IgD-negative memory B cell (primary cell): Measurements from ENCODE around the gene COPS8. TPM values are rescaled to one million over a fixed set of nuclear protein-coding genes. Genes with fewer than 3 reads are reported as not detected.

Source experiments
- H3K27ac Mint-ChIP-seq, 3 donors: one replicate each; pipeline ENCODE4 v1.8.0; 2020 to 2022; ENCODE audit warnings: mild to moderate bottlenecking in 3 of 3, mixed read lengths in 3 of 3, moderate library complexity in 1 of 3
- H3K27me3 Mint-ChIP-seq: one replicate; pipeline ENCODE4 v1.8.0; 2021; ENCODE audit warnings: mixed read lengths
- H3K36me3 Mint-ChIP-seq: one replicate; pipeline ENCODE4 v1.8.0; 2020; ENCODE audit warnings: mild to moderate bottlenecking, mixed read lengths
- H3K4me1 Mint-ChIP-seq, 3 donors: one replicate each; pipeline ENCODE4 v1.8.0; 2020 to 2022; ENCODE audit warnings: mixed read lengths in 3 of 3, mild to moderate bottlenecking in 1 of 3
- H3K4me3 Mint-ChIP-seq, 4 donors: one replicate each; pipeline ENCODE4 v1.8.0; 2020 to 2022; ENCODE audit warnings: mild to moderate bottlenecking in 4 of 4, mixed read lengths in 4 of 4, moderate library complexity in 3 of 4
- H3K9me3 Mint-ChIP-seq, 3 donors: one replicate each; pipeline ENCODE4 v1.8.0; 2020 to 2021; ENCODE audit warnings: mixed read lengths in 3 of 3, mild to moderate bottlenecking in 1 of 3
- polyA plus RNA-seq: library from polyadenylated mRNA; unstranded; fragments of 300-500 nt; fragmentation: Illumina TruSeq; gene quantifications from one replicate; pipeline ENCODE4 v1.2.3, GENCODE V29; 2021

Gene COPS8
- polyA plus RNA-seq, 1 donor from 2014 or later = 51.1 TPM

DNA sequence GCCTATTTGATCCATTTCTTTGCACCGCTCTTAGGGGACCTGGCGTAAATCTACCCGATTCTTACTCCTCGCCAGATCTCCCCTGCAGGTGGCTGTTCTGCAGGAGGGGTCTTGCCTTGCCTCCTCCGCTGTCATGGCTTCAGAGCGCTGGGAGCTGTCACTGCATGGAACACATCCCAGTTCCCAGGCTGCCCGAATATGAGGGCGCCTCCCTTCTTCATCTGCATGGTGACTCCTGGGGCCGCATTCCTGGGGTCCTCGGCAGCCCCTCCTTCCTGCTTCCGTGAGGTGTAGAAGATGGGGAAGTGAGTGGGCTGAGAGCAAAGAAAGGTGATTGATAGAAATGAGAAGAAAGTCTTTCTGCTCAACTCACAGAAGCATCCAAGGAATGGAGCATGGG is 27.3 kb upstream of the COPS8 start:
- H3K27me3 Mint-ChIP-seq = peaks cover 22% of the 10 kb centered on the region
- peak overlapping the region; percentile 81 to 94 (median 87) for H3K4me3 Mint-ChIP-seq
- H3K27ac Mint-ChIP-seq = peak overlapping the region; percentile 0 to 67 (median 28)
- no peaks in the 10 kb centered on the region for H3K9me3 Mint-ChIP-seq
- H3K4me1 Mint-ChIP-seq = peaks cover 22 to 36% (median 23%) of the 10 kb centered on the region in 3 donors
- H3K36me3 Mint-ChIP-seq = peaks cover 1% of the 10 kb centered on the region

DNA sequence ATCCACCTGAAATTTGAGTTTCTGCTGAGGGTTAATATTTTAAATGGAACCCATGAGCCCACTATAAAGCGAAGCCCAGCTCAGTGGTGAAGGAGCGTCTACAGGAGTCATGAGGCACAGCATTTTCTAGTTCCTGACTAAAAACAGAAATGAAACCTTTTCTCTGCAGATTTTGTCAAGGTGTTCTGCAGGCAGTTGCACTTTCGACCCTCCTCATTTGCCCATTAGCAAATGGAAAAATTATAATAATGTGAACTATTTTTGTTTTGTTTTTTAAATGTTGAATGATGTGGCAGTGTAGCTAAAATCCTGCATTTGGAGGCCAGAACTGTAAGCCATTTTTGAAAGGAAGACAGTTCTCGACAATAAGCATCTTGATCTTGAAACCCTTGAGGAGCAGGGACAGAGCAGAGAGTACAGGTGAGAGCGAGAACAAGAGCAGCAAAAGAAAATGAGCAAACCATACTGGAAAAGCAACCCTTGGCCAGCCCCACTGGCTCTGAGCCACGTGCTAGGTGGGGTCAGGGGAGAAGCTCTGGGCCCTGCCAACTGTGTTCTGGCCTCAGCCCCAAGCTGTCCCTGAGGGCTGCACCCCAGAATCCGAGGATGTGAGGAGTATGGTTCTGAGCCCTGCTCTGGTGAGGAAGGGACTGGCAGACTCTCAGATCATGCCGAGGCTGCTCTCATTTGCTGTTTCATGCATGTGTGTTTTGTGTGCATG is 26.4 kb upstream of the COPS8 start:
- Mint-ChIP-seq H3K4me1 (peaks cover 22 to 36% (median 23%) of the 10 kb centered on the region in 3 donors), H3K4me3 (peak overlapping the region; percentile 81 to 94 (median 87)), H3K27ac (peak overlapping the region; percentile 0 to 95 (median 56)), H3K27me3 (peaks cover 22% of the 10 kb centered on the region), H3K36me3 (peaks cover 1% of the 10 kb centered on the region), H3K9me3 (no peaks in the 10 kb centered on the region)

DNA sequence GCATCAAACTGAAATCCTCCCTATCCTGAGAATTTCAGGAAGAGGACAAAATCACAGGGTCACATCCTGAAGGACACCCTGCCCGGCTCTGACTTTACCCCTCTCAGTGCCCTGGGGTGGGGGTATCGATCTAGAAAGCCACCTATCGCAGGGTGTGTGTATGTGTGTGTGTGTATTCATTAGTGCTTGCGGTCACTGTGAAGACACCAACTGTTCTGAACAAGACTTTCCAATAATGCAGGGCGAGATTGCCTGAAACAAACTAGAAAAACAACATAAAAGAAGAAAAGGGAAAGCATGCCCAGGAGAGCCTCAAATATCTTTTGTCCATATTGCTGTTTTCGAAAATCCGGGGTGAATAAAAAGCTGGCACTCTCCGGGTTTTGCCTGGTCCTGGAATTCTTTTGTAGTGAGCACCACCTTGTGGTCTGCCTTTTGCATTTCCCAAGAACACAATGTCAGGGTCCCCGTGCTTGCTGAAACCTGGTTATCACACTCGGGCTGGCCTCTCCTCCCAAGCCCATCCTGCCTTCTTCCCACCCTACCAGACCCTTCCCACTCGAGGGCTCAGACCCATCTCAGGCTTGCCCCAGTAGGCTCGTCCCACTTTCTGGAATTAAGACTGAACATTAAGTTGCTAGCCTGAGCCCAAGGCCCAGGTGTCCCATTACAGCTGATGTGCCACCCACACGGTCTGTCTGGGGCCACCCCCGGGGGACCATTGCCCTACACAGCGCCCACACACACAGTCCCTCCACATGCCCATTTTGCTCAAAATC is 25.0 kb upstream of the COPS8 start:
- H3K27ac Mint-ChIP-seq = no peak overlapping the region
- H3K36me3 Mint-ChIP-seq = peaks cover 1% of the 10 kb centered on the region
- H3K4me3 Mint-ChIP-seq = peak overlapping the region in 2 of 4 donors; percentile 33 to 66

DNA sequence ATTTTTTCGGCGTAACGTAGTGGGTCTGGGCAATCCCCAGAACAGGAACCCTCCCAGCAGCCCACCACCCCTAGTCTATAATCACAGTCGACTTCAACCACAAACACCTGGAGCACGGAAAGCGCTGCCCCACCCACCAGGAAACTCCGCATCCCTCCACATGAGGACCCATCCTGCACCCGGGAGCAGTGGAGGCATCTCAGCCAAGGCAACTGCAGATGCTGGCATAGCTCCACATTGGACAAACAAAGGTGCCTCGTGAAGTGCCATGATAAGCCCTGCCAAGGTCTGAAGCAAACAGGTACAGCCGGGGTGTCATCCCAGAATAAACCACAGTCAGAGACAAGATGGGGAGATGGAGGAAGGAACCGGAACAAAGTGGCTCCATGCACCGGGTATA is 24.3 kb upstream of the COPS8 start:
- no peaks in the 10 kb centered on the region for H3K9me3 Mint-ChIP-seq
- peaks cover 1% of the 10 kb centered on the region for H3K36me3 Mint-ChIP-seq
- peaks cover 22 to 36% (median 23%) of the 10 kb centered on the region in 3 donors for H3K4me1 Mint-ChIP-seq
- H3K4me3 Mint-ChIP-seq = peak overlapping the region in 1 of 4 donors; percentile 13
- no peak overlapping the region for H3K27ac Mint-ChIP-seq
- peaks cover 22% of the 10 kb centered on the region for H3K27me3 Mint-ChIP-seq

More for the DNA sequence above, 25.0 kb upstream of the COPS8 start:
- Mint-ChIP-seq H3K4me1 (peaks cover 22 to 36% (median 23%) of the 10 kb centered on the region in 3 donors), H3K27me3 (peaks cover 22% of the 10 kb centered on the region), H3K9me3 (no peaks in the 10 kb centered on the region)

DNA sequence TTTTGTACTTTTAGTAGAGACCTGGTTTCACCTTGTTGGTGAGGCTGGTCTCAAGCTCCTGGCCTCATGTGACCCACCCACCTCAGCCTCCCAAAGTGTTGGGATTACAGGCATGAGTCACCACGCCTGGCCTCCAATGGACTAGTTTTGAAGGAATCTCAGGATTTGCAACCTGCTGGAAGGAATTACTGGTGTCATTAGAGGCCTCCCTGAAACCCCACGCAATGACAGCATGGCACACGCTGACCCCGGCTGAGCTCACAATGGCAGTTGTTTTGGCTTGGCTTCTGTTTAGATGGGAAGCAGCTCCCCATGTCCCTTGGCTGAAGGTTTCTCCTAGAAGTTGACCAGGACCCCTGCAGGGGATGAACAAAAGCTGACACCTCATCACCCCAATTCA is 23.1 kb upstream of the COPS8 start:
- Mint-ChIP-seq H3K27me3 (peaks cover 22% of the 10 kb centered on the region), H3K9me3 (no peaks in the 10 kb centered on the region), H3K27ac (no peak overlapping the region), H3K4me1 (peaks cover 22 to 32% (median 23%) of the 10 kb centered on the region in 3 donors), H3K4me3 (no peak overlapping the region), H3K36me3 (no peaks in the 10 kb centered on the region)

DNA sequence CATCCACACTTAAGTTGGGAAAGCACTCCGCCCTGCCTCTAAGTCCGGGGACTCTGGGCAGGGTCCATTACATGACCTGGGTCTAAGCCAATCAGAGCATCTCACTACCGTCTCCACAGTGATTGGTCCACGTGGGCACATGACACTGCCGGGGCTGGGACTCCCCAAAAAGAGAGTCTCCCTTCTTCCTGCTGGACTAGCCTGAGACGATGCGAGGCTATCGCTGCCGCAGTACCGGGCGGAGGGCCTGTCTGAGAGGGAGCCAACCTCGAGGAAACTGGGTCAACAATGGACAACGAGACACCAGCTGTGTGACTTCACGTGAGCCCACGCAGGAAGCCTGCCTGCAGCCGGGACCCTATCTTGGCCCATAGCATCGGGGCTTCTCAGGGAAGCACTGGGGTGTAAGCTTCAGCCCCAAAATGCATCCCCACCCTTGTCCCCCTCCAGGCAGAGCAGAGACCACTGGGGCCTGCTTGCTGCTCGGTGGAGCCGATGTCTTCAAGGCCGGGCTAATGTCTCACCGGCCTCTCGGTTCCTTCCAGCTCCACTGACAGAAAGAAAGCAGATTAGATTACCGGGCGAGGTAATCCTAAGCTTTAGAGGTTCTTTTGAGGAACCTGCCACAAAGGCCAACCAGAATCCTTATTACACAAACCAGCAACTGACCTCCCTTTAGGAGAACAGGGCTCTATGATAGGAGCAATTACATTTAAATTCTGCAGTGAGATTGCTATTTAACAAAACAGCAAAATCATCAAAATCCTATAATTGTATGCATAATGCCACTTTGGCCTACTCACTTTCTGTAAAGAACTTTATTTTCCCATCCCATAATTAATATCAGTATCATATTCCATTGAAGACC is 21.3 kb upstream of the COPS8 start:
- H3K4me3 Mint-ChIP-seq = no peak overlapping the region
- H3K27ac Mint-ChIP-seq = peak overlapping the region in 1 of 3 donors; percentile 55
- H3K4me1 Mint-ChIP-seq = peaks cover 7 to 16% (median 10%) of the 10 kb centered on the region in 3 donors
- H3K9me3 Mint-ChIP-seq = peaks cover 0 to 1% (median 0%) of the 10 kb centered on the region in 3 donors
- H3K27me3 Mint-ChIP-seq = peaks cover 14% of the 10 kb centered on the region
- H3K36me3 Mint-ChIP-seq = no peaks in the 10 kb centered on the region

DNA sequence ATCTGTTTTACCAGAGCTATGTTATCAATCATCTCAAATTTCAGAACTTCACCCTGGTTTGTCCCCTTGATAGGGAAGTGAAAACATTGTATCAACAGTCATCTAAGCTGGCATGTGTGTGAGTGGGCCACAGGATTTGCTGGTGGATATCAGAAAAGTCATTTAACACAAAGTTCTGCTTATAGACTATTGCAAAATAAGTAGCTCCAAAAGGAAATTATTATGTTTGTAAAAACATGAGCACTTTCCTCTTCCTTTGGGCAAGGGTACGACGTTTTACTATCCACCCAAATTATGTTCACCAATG is 20.7 kb upstream of the COPS8 start:
- no peak overlapping the region for H3K4me3 Mint-ChIP-seq
- H3K4me1 Mint-ChIP-seq = peaks cover 7 to 10% (median 7%) of the 10 kb centered on the region in 3 donors
- peaks cover 10% of the 10 kb centered on the region for H3K27me3 Mint-ChIP-seq
- H3K9me3 Mint-ChIP-seq = peaks cover 0 to 1% (median 0%) of the 10 kb centered on the region in 3 donors
- H3K27ac Mint-ChIP-seq = no peak overlapping the region
- H3K36me3 Mint-ChIP-seq = no peaks in the 10 kb centered on the region

DNA sequence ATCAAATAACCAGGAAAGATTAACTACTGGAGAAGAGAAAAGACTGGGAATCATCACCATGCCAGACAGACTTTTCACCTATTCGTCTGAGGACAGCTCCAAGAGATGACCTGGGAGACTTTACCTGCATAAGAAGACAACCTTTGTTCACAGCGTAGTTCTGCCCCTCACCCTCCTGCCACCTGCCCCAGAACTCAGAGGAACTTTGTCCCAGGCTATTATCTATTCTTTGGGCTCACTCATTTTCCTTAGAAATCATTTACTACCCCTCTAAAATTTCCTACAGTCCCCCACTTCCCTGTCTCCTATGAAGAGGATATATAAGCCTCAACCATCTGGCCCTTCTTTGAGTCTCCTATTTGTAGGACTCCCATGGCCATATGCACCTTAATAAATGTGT is 19.3 kb upstream of the COPS8 start:
- Mint-ChIP-seq H3K9me3 (peaks cover 0 to 1% (median 0%) of the 10 kb centered on the region in 3 donors), H3K4me3 (no peak overlapping the region), H3K27me3 (peaks cover 3% of the 10 kb centered on the region)

DNA sequence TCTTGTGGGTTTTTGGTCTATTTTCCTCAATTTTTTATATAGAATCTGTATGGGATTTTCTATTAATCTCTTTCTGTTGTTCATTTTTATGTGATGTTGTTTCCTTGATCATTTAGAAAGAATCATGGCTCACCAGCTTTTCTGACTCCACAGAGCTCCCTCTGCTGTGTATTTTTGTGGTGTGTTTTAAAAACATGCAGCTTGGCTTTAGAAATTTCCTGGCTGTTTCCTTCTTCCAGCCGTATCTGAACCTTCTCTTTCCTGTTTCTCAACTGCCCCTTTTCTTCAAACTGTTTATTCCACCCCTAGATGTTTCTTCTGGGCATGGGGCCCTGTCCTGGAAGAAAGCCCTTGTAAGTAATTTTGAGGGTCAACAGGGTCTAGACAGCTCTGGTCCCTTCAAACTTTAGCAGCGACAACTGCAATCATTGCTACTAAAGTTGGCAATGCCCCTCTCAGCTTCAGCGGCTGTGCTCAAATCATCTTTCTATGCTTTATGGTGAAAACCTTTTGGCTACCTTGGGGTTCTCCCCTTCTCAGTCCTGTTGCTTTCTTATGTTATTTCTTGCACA is 17.6 kb upstream of the COPS8 start:
- no peak overlapping the region for H3K27ac Mint-ChIP-seq
- no peaks in the 10 kb centered on the region for H3K4me1 Mint-ChIP-seq
- H3K27me3 Mint-ChIP-seq = no peaks in the 10 kb centered on the region
- H3K9me3 Mint-ChIP-seq = peaks cover 0 to 1% (median 0%) of the 10 kb centered on the region in 3 donors
- H3K36me3 Mint-ChIP-seq = no peaks in the 10 kb centered on the region
- H3K4me3 Mint-ChIP-seq = no peak overlapping the region

More for the DNA sequence above, 19.3 kb upstream of the COPS8 start:
- Mint-ChIP-seq H3K4me1 (peaks cover 0 to 1% (median 0%) of the 10 kb centered on the region in 3 donors), H3K27ac (no peak overlapping the region), H3K36me3 (no peaks in the 10 kb centered on the region)

DNA sequence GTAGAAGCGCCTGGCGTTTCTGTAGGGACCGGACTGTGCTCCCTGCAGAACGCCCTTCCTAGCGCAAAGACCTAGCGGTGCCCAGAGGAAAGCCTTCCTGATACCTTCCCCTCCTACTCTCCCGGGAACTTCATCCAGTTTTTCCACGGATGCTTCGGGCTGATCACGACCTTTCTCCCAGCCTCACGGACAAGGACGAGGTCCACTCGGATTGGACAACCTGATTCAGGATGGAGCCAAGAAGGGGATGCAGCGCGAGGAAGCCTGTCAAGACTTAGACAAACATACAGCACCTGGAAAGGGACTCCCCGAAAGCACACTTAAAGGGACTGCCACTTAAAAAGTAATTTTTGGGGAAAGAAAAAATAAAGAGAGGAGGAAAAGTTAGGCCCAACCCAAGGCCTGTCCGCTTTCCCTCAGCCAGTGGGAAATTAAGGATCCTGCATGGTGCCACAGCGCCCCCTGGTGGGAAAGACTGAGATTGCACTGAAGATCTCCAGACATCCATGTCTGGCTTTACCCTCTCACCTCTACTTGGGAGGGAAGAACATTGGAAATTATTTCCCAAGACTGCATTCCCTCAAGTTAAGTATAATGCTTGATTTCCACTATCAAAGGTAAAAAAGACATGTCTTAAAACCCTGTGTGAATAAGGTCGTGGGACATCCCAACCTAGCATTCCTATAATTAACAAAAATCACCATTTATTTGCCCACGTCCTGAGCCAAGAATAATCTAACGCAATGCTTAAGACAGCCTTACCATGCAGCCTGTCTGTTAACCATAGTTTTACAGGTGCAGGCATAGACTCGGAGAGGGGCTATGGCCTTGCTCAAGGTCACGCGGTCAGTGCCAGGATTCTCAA is 13.4 kb upstream of the COPS8 start:
- peaks cover 0 to 1% (median 0%) of the 10 kb centered on the region in 3 donors for H3K9me3 Mint-ChIP-seq
- no peaks in the 10 kb centered on the region for H3K36me3 Mint-ChIP-seq
- no peak overlapping the region for H3K4me3 Mint-ChIP-seq
- H3K27ac Mint-ChIP-seq = peak overlapping the region in 2 of 3 donors; percentile 21 to 62
- peaks cover 0 to 4% (median 0%) of the 10 kb centered on the region in 3 donors for H3K4me1 Mint-ChIP-seq
- no peaks in the 10 kb centered on the region for H3K27me3 Mint-ChIP-seq

DNA sequence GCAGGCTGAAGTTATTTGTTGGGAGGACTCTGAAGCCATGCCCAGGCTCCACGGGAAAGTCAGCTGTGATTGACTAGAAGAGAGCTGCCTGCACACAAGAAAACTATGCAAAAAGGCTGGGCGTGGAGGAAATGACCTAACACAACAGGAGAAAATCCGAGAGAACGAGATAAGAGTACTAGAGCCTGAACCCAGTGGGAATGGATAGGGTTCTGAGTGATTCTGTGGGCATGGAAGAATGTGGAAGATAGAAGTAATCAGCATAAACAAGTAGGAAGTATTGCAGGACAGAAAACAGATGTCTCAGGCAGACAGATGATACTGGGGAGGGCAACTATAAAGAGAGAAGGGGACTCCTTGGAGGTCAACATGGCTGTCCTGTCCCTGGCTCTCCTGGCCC is 12.1 kb upstream of the COPS8 start:
- no peaks in the 10 kb centered on the region for H3K27me3 Mint-ChIP-seq
- H3K4me1 Mint-ChIP-seq = peaks cover 0 to 4% (median 0%) of the 10 kb centered on the region in 3 donors
- no peaks in the 10 kb centered on the region for H3K36me3 Mint-ChIP-seq
- H3K27ac Mint-ChIP-seq = no peak overlapping the region
- H3K4me3 Mint-ChIP-seq = no peak overlapping the region
- no peaks in the 10 kb centered on the region for H3K9me3 Mint-ChIP-seq

DNA sequence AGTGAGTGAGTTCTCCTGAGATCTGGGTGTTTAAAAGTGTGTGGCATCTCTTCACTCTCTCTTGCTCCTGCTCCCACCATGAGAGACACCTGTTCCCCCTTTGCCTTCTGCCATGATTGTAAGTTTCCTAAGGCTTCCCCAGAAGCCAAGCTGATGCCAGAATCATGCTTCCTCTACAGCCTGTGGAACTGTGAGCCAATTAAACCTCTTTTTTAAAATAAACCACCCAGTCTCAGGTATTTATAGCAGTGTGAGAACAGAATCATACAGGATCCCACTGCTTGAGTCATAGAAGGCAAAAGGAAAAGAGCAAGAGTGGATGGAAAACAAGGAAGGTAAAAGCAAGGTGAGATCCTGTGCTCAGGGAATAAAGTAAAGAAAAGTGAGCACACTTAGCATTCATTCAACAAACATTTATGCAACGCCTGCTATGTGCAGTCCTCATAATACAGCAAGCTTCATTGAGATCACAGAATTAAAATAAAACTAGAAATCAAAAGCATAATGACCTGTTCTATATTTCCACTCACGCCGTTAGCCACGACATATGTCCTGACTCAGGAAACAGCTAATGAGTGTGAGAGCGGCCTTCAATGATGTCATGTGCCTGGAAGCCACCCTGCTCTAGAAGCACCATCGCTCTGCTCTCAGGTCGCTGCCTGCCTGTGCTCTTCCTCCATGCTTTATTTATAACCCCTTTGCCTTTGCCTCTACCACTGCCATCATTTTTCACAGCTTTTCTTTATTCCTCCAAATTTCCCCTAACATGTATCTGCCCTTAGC is 11.3 kb upstream of the COPS8 start:
- H3K36me3 Mint-ChIP-seq = peaks cover 1% of the 10 kb centered on the region
- no peaks in the 10 kb centered on the region for H3K9me3 Mint-ChIP-seq
- no peaks in the 10 kb centered on the region for H3K27me3 Mint-ChIP-seq
- no peak overlapping the region for H3K4me3 Mint-ChIP-seq
- peaks cover 0 to 4% (median 0%) of the 10 kb centered on the region in 3 donors for H3K4me1 Mint-ChIP-seq
- no peak overlapping the region for H3K27ac Mint-ChIP-seq
